ENCODE results near the gene ZRANB1.

Gene ZRANB1

DNA sequence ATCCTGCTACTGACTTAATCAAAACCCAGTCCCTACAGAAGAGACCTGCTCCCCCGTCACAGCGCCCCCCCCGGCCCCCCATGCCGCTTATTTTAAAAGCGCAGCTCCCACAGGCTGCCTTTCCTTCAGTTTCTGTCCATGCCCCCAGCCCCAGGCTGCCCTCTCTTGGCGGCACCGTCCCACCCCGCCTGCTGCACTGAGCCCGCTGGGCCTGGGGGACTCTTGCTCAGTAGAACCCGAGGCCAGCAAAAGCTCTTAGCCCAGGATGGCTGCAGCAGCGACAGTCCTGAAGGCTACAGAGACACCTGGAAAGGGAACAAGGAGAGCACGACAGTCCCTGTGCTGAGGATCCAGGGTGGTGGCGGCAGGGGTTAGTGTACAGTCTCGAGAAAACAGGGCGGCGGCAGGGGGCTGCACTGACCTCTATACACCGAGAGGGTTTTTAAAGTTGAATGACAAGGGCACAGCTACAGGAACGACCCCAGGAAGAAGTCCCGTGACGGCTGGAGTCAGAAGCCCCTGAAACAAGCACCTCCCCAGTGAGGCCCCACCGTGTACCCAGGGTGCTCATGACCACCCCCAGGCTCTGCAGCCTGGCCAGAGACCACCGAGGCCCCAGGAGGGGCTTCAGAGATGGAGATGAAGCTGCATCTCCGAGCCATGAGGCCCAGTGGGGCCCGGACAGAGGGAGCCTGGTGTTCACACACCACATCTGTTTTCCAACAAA, 54.4 kb downstream of the ZRANB1 start:
- no peak for DNase-seq

DNA sequence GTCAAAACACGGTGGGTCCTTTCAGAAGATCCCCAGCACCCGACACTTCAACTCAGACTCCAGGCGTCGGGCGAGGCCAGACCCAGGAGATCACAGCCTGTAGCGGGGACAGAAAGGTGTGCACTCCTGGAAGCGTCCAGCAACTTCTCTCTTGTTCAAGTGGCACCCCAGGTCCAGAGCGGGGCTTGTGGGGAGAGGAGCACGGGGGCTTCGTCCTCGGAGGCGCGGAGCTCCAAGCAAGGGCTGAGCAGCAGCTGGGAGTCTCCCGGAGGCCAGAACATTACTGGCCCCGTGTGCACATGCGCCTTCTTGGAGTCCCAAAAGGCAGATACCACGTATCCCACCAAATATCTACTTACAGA, 54.9 kb downstream of the ZRANB1 start:
- no peak for DNase-seq

DNA sequence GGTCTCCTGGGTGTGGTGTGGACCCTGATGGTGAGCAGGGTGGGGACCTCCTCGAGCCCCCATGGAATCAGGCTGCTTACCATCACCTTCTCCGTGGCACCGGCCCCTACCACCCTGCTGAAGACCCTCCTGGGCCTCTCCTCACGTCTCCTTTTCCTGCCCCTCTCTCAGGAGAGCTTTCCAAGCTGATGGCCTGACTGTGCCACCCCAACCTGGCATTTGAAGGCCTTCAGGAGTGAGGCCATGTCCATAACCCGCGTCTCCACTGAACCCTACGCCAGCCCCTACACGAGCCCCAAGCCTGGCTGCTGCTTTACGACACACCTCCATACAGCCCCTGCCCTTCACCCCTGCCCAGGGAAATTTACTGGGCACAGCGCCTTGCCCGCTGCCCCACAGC, 55.4 kb downstream of the ZRANB1 start:
- DNase-seq: no peak

DNA sequence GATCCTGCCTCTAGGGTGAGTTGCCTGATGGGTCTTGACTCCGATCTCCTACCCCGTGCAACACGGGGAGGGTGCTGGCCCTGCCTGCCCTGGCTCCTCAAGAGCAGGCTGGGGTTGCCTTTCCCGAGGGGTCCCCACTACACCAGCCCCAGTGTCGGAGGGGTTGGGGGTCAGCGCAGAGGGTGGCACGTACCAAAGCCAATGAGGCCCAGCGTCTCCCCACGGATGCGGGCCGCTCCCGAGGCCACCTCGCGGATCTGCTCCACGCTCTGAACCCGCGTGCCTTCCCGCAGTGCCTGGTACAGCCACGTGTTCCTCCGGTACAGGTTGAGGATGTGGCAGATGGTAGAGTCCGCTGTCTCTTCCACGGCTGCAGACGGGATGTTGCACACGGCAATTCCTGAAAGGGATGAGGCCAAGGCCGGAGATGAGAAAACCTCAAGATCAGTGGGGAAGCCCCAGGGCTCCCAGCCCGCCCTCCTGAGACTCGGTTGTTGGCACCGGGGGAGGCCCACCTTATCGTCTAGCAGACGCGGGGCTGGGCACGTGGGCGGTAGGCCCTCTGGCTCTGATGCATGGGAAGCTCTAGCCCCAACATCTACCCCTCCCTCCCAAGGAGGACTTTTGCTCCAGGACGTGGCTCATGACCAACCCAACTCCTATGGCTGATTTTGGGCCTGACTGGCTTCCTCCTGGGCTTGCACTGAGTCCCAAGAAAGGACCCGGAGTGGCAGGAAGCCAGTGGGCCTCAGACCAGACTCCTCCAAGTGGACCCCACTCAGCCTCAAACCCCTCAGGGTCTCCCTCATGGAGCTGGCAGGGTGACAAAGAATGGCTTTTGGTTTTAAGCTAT, 56.1 kb downstream of the ZRANB1 start:
- no peak for DNase-seq

DNA sequence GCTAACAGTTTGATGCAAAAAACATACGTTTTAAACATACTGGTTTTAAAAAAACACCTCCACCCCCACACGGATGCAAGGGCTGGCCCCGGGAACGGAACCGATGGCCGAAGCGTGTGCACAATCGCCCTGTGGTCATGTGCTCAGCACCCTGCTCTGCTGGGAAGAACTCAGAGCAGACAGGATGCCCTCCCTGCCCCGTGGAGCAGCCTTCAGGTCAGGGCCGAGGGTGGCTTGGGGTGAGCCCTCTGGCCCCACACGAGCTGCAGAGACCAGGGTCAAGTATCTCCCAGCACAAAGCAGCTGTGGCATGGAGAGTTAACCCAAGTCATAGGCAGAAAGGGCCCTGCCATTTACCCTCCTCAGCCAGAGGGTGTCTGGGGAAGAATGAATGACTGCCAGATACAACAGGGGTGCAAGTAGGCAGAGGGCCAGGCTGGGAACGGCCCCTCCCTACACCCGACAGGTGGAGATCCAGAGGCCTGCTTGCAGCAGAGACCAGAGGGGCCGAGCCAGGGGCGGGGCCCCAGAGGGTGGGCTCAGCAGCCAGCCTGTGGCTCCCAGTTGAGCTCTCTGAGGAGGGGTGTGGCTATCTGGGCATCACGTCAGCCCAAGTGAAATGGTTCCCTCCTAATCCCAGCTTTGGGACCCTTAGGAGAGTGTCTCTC, 56.8 kb downstream of the ZRANB1 start:
- DNase-seq: no peak

DNA sequence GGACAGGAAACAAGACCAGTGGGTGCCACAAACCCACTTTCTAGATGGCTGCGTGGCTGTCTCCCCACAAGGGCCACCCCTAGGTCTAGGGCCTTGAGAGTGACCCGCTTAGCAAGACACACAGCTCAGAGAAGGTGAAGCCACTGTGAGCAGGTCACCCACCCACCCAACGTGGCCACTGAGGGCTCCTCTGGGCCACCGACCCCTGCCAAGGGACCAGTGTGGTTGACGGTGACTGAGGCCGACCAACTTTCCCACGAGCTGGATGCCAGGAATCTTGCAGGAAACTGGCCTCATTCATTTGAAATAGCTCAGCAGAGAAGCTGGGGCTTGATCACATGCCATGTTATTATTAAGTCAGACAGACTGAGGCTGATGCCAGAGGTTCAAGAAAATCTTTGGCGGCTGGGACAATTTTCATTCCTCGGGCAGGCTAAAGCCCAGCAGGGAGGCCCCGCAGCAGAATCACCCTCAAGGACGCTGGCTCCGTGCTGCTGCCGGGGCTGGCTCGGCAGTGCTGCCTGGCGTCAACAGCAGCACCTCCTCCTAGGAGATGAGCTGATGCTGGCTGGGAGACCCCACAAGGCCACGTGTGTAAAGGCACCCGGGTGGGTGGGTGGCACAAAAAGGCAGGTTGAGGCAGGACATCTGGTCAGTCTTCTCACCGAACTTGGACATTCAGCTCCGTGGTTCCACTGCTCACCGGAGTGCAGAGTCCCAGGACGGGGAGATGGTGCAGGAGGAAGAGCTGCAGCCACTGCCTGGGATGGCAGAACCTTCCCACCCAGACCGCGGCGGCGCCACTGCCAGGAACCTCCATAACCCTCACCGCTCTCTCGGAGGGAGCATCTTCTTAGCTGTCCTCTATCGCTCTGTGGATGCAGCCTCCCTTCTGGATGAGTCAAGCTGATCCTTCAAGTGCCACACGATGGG, 57.8 kb downstream of the ZRANB1 start:
- DNase-seq: no peak

DNA sequence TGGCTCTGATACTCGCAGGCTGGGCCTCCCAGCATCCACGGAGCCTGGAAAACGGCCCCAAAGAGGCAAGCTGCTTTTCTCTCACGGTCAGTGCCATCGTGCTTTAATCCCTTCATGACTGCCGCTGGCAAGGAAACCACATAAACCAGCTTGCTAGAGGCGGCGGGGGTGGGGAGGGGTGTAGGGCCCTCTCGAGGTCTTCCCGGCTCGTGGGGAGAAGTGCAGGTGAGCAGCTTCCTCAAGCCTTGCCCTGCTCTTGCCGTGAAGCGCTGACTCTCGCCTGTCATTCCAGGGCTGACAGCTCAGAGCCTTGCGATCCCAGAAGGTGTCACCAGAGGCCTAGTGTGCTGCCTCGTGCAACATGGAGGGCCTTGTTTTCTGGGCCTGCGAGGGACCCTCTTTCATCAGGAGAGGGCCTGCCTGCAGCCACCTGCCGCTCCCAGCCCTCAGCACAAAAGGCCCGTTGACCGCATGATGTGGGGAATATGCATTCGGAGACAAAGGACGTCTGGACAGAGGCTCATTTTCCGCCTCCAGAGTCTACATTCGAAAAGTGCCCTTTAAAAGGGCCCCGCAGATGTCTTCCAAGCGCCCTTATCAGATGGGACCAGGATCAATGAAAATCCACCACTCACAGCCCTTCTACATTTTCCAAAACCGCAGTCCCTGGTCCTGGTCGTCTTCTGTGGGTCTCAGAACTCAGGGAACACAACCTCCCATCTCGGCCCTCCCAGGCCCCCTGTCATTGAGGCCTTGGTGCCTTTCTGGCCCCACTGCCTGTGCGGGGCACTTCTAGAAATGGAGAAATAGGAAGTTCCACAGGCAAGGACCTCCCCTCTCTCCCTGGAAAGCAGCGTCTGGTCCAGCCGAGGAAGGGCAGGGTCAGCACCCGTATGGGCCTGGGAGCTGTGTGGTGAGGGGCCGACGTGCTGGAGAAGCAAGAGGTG, 58.7 kb downstream of the ZRANB1 start:
- no peak for DNase-seq

DNA sequence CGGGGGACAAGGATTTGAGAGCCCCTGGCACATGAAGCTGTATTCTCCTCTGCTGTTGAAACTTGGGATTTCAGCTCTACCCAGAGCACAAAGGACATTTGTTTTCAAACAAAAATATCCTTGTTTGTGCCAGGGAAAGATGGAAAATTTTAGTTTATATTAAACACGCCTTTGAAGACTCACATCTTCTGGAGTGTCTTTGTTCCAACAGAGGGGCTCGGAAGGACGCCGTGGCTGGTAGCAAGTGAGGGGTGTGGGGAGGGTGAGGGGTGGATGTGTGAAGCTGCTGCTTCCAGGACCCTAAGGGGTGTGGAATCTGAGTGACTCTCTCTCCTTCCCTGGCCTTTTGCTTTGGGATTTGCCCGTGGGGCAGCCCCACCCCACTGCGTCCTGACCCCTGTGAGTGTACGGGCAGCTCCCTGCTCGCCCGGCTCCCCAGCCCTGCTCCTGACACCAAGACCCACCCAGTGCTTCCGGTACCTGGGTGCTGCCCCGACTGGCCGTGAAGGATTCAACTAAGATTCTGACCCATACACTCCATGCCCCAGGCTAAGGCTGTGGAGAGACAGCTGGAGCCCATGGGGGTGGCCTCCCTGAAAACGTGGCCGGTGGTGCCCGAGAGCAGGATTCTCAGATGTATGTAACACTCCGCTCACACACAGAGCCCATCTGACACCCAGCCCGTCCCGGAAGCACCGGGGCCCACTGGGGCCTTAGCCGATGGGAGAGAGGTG, 59.6 kb downstream of the ZRANB1 start:
- DNase-seq: no peak

DNA sequence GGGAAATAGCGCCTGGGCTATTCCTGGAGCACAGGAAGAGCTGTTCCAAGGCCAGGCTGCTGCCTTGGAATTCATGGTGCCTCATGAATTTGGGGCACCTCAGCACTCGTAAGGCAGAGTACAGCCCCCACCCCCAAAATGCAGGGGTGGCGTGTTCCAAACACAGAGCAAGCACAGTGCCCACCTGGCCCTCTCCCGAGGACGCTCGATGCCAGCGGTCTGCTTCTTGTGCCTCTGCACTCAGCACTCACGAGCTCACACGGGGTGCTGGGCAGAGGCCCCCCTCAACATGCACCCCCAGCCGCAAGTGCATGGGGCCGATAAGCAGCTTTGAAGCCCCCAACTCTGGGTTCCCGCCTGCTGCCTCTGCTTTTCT, 60.1 kb downstream of the ZRANB1 start:
- no peak for DNase-seq

DNA sequence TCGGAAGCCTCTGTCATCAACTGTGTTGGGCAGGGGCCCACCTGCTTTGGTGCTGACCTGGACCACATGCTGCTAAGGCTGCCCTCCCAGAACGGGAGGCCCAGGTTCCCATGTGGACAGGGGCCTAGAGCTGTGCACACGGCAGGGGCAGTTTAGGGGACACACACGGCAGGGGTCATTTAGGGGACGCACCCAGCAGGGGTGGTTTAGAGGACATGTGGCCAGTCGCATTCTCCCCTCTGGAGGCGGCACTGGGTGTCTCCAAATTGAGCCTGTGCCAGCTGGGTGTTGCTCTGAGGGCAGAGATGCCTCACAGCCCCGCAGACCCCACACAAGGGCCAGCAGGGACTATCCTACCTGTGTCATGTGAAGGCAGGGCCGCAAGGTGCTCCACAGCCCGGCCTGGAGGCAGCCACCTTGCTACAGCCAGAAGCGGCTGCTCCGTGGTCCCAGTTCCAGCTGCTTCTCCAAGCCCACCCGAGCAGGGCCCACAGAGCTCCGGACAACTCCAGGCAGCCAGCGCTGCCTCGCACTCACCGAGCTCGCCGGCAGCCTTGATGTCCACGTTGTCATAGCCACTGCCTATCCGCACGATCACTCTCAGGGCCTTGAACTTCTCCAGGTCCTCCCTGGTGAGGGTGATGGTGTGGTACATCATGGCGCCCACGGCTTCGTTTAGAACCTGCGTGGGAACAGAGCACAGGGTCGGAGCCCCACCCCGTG, 60.7 kb downstream of the ZRANB1 start:
- no peak for DNase-seq

DNA sequence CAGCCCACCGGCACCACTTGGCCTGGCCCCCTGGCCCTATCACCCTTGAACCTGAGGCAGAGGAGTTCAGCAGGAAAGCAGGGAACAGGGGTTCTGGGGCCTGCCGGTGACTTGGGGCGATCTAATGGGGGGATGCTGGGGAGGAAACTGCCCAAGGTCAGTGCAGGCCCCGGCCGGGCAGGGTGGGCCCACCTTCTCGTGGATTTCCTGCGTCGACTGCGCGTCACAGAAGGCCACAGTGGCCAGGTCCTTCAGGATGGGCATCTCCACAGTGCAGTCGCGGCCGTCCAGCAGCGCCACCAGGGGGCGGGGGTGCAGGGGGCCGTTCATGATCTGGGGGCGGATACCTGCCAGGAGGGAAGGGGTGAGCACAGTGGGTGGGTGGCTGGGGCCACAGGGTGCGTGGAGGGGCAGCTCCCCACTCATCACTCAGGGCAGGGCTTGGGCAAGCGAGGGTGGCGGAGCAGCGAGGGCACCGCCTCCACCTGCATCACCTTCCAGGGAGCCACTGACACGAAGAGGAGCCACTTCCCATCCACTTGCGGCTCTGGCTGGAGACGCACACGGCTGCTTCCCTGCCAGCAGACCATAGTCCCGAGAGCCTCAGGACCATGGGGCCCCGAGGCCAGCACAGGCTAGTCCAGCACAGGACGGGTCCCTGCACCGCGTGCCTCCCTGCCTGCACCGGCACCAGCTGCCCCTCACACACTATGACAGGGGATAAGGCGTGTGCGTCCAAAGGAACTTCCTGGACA, 61.4 kb downstream of the ZRANB1 start:
- DNase-seq: no peak

DNA sequence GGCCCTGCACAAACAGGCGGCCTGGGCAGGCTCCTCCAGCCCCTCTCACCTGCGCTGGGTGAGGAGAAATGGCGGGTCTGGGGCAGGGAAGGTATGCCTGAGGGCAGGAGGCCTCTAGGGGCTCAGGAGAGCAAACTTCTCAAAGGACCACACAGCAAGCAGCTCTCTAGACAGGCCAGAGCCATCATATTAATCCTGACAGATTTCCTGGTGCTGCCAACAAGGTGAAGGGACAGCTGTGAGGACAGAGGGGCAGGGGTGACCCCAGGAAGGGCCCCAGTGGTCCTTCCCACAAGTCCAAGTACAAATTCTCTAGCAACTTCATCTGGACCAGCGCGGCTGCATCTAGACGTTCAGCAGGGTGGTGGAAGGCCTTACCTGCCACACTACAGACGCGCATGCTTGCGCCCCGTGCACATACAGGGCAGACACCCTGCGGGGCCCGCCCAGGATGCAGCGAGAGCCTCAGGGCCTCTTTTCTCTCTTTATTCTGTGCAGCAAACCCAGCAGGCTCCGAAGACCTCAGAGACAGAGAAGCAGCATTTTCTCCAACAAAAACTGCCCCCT, 62.1 kb downstream of the ZRANB1 start:
- no peak for DNase-seq

DNA sequence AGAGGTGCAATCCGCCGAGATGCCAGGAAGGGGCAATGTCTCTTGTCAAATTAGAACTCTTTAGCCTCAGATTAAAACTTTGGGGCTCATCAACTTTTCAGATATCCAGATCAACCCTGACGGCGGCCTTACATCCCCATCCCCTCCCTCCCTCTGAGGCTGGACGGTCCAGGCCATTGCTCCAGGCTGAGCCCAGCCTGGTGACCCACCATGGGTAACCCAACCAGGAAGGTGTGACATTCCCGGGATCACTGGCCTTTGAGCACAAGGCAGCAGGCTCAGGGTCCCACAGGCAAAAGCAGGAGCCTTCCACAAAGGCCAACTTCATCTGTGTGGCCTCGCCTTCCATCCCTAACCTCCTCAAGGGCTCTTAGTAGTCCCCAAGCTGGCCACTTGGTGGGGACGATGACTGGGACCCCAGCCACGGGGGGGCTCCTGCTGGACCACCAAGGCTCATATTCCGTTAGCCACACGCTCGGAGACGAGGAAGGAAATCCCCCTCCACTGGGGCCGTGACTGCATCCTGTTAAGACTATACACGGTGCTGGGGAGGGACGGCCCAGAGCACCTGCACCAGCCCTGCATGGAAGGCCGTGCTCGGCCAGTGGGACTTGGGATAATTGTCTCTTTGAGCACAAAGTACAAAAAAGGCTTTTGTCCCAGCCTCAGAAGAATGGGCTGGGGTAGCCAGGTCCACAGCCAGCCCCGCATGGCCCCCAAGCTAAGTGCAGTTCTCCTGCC, 62.8 kb downstream of the ZRANB1 start:
- DNase-seq: no peak

DNA sequence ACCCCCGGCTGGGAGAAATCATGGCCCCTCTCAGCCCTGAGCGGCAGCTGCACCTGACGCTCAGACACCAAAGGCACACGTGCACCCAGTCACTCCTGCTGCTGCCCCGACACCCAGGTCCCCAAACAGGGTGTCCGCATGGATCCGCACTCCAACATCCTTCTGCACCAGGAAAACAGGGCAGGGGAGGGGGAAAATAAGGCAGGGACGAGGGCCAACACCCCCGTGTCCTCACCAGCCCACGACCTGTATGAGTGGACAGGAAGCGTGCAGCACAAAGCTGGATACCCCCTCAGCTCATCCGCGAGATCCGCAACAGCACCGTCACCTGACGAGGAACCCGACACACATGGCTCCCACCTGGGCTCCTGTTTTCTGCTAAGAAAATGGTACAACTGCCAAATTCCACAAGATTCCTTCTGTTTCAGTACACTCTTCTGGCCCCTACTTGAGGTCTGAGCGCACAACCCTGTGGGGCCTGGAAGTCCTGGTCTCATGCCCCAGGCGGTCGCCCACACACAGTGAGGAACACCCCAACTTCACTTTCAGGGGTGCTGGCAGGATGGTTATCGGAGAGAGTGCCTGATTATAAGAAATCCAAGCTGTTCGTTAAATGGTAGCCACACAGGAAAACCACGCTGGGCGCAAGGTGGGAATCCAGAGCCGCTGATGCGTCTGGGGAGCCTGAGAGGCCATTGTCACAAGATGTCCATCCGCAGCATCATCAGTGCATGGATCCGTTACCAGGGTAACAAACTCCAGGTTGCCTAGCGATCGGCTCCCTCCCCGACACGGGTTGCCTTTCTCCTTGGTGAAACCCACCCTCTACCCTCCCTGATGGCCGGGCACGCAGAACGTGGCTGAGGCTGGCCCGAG, 63.6 kb downstream of the ZRANB1 start:
- DNase-seq: no peak

DNA sequence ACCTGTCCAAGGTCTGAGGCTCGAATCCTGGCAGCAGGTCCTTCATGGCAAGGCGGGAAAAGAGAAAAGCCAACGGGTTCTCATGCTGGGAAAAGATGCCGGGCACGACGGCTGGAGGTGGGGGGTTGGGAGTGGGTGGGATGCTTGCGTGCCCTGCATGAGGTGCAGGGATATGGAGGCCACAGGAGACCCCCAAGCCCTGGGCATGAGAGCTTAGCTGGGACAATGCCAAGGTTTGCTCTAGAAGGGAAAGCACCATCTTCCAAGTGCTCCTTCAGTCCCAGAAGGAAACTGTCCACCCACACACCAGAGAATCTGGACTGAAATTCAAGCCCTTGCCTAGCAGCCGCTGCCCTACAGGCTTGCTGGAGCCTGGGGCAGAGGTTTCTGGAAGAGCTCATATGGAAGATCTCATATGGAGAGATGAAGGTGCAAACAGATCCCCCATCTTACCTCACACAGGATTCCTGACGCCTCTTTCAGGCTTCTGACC, 64.3 kb downstream of the ZRANB1 start:
- DNase-seq: no peak

DNA sequence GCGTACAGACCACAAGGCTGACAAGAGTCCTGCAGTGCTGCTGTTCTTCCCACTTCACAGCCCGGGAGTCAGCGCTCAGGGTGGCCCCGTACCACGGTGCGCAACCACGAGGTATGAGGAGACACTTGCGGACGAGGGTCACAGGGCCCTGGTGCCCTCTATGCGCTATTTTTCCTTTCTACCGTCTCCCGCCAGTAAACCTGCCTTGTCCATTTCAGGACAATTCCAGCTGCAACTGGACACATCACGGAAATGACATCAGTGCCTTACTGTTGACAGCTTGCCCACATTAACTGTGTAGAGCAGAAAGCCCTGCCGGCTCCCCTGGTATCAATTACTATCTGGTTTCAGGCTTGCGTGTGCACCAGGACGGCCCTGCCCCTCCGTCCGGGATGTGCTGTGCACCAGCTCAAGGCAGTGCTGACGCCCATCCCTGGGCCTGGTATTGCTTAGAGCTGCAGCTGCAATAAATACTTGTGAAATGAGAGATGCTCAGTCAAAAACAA, 65.1 kb downstream of the ZRANB1 start:
- no peak for DNase-seq

DNA sequence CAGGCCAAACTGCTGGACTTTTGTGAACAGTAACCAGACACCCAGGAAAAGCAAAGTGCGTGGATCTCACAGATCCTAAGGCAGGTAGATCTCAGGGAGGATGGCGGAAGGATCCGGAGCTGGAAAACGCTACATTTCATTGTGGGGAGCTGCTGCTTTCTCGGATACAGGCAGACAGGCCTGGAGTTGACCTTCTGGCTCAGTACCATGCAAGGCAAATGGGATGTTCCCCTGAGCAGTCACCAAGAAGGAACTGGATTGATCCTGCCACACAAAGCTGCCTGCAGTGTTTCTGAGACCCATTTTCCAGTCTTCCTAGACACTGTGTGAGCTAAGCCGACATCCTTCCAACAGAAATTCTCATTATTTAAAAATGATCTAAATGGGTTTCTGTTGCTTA, 65.5 kb downstream of the ZRANB1 start:
- DNase-seq: no peak

Measured in NCI-H2081 treated with DMSO at 0.1 percent for 48 hours (cell line).